Right ventricle myocardium superior (tissue), 1 donor: ENCODE results near the gene BCS1L. TPM values are rescaled to one million over a fixed set of nuclear protein-coding genes. Genes with fewer than 3 reads are reported as not detected.

ENCODE experiments used
- ATAC-seq: fragments of 200-7000 bp; cut with Tn5 transposase; one replicate; pipeline ENCODE4 v1.9.1; 2020; ENCODE audit warnings: mild to moderate bottlenecking; ENCODE audit not compliant: poor library complexity
- DNase-seq: peaks from one replicate; pipeline ENCODE4 v3.0.0-alpha.2; 2020
- intact Hi-C: fragments of 100-400 bp; cut with DNase I; formaldehyde crosslinking; loops from one replicate; pipeline ENCODE4 v1.11.2; 2022
- long read RNA-seq: library from polyadenylated mRNA; unstranded; transcript quantifications from one replicate; pipeline ENCODE4 v2.0.0, GENCODE V29; 2021
- total RNA-seq: library from RNA; stranded (reverse); fragmentation: NEBNext Ultra II Directional; extraction: Animal tissue kit (Norgen Biotek cat#: 25700); gene quantifications from one replicate; pipeline ENCODE4 v1.2.1, GENCODE V29; 2021
- donor health status: DM: no; HTN: yes; CAD: no; lungs with severe emphysema.

BCS1L gene
- 47.6 TPM for total RNA-seq
- long read RNA-seq, transcript BCS1L-205 (8 exons, 1,430 nt), result minor isoform, 5 of 75 reads
- long read RNA-seq, transcript BCS1L-201 (8 exons, 1,454 nt), result major isoform, 36 of 75 reads
- long read RNA-seq, partial matches to known transcripts, result 16 of 75 reads
- long read RNA-seq, other reads (novel, unspliced or antisense), result 16 of 75 reads

GRCh38 chr2:218659258-218659987 lies at the start of gene BCS1L, which contains the start of gene ZNF142:
Gene BCS1L (plus strand): TSS chr2:218659683. CDS start chr2:218660988, 1,305 bp downstream.
Gene ZNF142 (minus strand): TSS chr2:218659623. CDS start chr2:218656429, 3,194 bp downstream.
- ATAC-seq (peak; percentile 96), DNase-seq (peak; percentile 96)
- intact Hi-C loops, result loop anchor here (10.0 kb wide), 1 partner anchor 95 kb away; the partner anchor contains the start of genes CNOT9 and USP37

- ATAC-seq, result peak; percentile 55
- intact Hi-C loops, result no loop called here
- no peak for DNase-seq
Observed at GRCh38 chr2:218615868-218616315, 43.6 kb upstream of the BCS1L start.

GRCh38 chr2:218618102-218618860 lies 41.2 kb upstream of the BCS1L start:
- intact Hi-C loops, result no loop called here
- no peak for ATAC-seq
- no peak for DNase-seq

GRCh38 chr2:218621007-218621406 lies 38.5 kb upstream of the BCS1L start:
- DNase-seq (no peak), ATAC-seq (no peak)
- intact Hi-C loops, result no loop called here

- DNase-seq (no peak), ATAC-seq (peak; percentile 69)
- intact Hi-C loops, result no loop called here
Observed at GRCh38 chr2:218622606-218623365, 36.7 kb upstream of the BCS1L start.

- intact Hi-C loops, result no loop called here
- DNase-seq (no peak), ATAC-seq (no peak)
Observed at GRCh38 chr2:218623366-218623705, 36.1 kb upstream of the BCS1L start.

- DNase-seq (no peak), ATAC-seq (no peak)
- intact Hi-C loops, result no loop called here
Observed at GRCh38 chr2:218626369-218626768, 33.1 kb upstream of the BCS1L start.

GRCh38 chr2:218627939-218628338 lies 31.5 kb upstream of the BCS1L start:
- ATAC-seq, result no peak
- intact Hi-C loops, result no loop called here
- DNase-seq, result no peak

- DNase-seq (no peak), ATAC-seq (no peak)
- intact Hi-C loops, result no loop called here
Observed at GRCh38 chr2:218631837-218632236, 27.6 kb upstream of the BCS1L start.

- no peak for ATAC-seq
- DNase-seq, result no peak
- intact Hi-C loops, result no loop called here
Observed at GRCh38 chr2:218635719-218636118, 23.8 kb upstream of the BCS1L start.

GRCh38 chr2:218638372-218638771 lies 21.1 kb upstream of the BCS1L start:
- intact Hi-C loops, result no loop called here
- no peak for DNase-seq
- no peak for ATAC-seq

GRCh38 chr2:218642121-218642656 lies 17.3 kb upstream of the BCS1L start:
- ATAC-seq, result no peak
- no peak for DNase-seq
- intact Hi-C loops, result loop anchor here (10.0 kb wide), 1 partner anchor 237 kb away; no protein-coding TSS in a partner anchor

GRCh38 chr2:218642786-218643185 lies 16.7 kb upstream of the BCS1L start:
- intact Hi-C loops, result loop anchor here (10.0 kb wide), 1 partner anchor 238 kb away; no protein-coding TSS in a partner anchor

GRCh38 chr2:218643751-218644310 lies 15.7 kb upstream of the BCS1L start:
- DNase-seq, result no peak
- no peak for ATAC-seq
- intact Hi-C loops, result loop anchor here (10.0 kb wide), 1 partner anchor 239 kb away; no protein-coding TSS in a partner anchor

More at GRCh38 chr2:218642786-218643185, 16.7 kb upstream of the BCS1L start:
- DNase-seq (no peak), ATAC-seq (no peak)

- no peak for DNase-seq
Observed at GRCh38 chr2:218644721-218645120, 14.8 kb upstream of the BCS1L start.

GRCh38 chr2:218645126-218645525 lies 14.4 kb upstream of the BCS1L start:
- ATAC-seq (no peak), DNase-seq (no peak)
- intact Hi-C loops, result loop anchor here (10.0 kb wide), 1 partner anchor 240 kb away; no protein-coding TSS in a partner anchor

More at GRCh38 chr2:218644721-218645120, 14.8 kb upstream of the BCS1L start:
- intact Hi-C loops, result loop anchor here (10.0 kb wide), 1 partner anchor 240 kb away; no protein-coding TSS in a partner anchor
- no peak for ATAC-seq

GRCh38 chr2:218648088-218648786 lies 11.2 kb upstream of the BCS1L start:
- ATAC-seq, result peak; percentile 78
- peak; percentile 60 for DNase-seq
- intact Hi-C loops, result loop anchor here (10.0 kb wide), 1 partner anchor 243 kb away; no protein-coding TSS in a partner anchor
